GM21786 (cell line): ENCODE results near the gene RPTOR.
"Not testable (repeated sequence)": the region's sequence is repeated elsewhere in the genome, so short reads cannot be mapped to it uniquely, and the experiment has no call there.

Experiments
- ATAC-seq: cut with Tn5 transposase; IDR thresholded peaks from one replicate; pipeline ENCODE4 v1.9.1; 2021; ENCODE audit not compliant: unreplicated experiment

RPTOR gene

DNA sequence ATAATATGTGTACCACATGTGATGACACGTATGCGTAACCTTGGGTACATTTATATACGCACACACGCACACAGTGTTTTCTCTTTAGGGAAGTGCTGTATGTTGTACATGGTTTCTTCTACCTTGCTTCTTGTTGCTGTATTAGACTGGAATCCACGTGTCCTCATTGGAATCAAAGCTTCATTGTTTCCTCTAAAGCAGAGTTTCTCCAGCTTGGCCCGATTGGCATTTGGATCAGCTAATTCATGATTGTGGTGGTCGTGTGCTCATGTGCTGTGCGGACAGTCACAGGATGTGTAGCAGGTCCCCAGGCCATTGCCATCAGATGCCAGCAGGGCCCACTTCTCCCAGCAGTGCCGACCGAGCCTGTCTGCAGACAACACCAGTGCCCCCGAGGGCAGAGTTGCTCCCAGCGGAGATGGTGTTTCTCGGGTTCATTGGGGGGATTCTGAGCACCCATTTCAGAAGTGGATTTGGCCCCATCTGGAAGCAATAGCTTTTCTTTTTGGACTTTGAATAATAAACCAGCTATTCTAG is 148.4 kb downstream of the RPTOR start:
- no peak for ATAC-seq

DNA sequence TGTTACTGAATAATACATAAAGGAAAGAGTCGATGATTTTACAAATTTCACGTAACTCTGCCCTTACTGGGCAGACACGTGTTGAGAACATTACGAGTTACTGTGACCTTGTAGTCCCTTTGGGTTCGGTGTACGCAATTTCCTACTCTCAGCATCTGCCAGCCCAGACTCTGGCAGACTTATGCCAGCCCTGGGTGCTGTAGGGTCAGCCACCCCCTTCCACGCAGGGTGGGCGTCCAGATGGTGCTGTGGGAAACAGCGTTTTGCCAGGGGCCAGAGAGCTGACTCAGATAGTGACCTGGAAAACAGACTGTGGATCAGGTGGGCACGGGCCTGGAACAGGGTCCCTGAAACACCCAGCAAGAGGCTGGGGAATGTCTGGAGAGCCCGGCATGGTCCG is 148.9 kb downstream of the RPTOR start:
- ATAC-seq = no peak

DNA sequence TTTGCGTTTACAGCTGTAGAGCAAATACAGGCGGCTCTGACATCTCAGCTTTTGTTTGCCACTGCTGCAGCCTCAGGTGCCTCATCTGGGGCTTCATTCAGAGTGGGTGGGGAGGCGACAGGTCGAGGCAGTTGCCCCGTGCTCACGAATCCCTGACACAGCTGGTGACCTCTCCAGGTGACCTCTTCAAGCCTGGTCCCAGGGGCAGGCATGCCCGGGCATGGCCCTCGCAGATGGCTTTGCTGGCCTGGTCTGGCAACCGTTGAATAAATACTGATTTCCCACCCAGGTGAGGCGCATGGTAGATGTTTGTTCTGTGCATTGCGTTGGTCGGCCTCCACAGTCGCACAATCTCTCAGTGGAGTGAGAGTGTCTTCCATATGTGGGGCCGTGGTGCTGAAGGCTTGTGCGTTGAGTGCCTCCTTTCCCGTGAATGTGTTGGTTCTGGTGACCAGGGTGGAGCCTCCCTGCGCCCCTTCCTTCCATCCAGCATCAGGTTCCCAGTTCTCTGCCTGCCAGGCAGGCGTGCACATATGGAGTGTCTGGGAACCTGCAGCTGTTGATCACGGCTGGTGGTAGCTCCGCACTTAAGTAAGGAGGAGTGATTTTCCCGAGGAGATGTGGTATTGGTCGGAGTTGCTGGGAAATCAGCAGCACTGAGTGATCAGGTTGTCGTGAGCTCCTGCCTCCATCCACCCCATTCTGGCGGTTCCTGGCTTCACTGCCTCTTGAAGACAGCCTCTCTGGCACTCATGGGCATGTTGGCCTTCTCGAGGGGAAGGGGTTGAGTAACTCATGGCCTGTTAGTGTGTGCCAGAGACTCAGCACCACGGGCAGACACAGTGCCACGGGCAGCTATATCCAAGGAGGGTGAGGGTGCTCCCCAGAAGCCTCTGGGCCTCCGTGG is 149.7 kb downstream of the RPTOR start:
- no peak for ATAC-seq

- no peak for ATAC-seq
These were observed 150.6 kb downstream of the RPTOR start for GRCh38 chr17:80694992-80695912.

GRCh38 chr17:80695979-80696378 is 151.3 kb downstream of the RPTOR start:
- no peak for ATAC-seq

DNA sequence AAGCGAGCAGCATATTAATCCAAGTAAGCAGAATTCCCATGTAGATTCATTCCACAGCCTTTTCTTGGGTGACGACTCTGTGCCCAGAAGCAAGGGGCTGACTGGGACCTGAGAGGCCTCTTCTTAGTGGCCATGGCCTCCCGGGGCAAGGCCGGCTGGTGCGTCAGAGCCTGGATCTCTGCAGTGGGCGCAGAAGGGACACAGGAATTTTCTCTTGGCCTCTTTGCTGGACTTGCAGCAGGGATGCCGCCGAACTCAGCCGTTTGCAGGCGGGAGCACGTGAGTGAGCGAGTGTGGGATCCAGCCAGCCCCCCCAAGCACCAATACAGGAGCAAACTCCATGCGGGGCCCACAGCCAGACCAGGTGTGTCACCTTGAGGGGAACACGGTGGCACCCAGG is 151.8 kb downstream of the RPTOR start:
- ATAC-seq = no peak

- no peak for ATAC-seq
These were observed 152.3 kb downstream of the RPTOR start for GRCh38 chr17:80696964-80697363.

DNA sequence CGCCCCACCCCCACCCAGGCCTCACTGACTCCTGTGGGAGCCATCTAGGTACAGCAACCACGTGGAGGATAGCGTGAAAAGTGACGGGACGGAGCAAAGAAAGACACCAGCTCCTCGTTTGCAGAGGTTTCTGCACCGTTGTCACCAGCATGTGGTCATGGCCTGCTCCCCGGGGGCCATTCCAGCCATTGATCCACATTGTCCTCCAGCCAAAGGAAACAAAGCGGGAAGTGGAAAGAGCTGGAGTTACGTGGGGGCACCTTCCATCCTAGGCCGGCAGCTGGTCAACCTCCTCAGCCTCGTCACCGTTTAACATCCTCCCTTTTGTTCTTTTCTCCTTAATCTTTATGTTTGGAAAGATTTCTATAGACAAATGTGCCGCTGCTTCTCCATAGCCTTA is 153.7 kb downstream of the RPTOR start:
- no peak for ATAC-seq

- not testable (repeated sequence) for ATAC-seq
These were observed 154.6 kb downstream of the RPTOR start for GRCh38 chr17:80699205-80699604.

- no peak for ATAC-seq
These were observed 157.1 kb downstream of the RPTOR start for GRCh38 chr17:80701730-80702129.

DNA sequence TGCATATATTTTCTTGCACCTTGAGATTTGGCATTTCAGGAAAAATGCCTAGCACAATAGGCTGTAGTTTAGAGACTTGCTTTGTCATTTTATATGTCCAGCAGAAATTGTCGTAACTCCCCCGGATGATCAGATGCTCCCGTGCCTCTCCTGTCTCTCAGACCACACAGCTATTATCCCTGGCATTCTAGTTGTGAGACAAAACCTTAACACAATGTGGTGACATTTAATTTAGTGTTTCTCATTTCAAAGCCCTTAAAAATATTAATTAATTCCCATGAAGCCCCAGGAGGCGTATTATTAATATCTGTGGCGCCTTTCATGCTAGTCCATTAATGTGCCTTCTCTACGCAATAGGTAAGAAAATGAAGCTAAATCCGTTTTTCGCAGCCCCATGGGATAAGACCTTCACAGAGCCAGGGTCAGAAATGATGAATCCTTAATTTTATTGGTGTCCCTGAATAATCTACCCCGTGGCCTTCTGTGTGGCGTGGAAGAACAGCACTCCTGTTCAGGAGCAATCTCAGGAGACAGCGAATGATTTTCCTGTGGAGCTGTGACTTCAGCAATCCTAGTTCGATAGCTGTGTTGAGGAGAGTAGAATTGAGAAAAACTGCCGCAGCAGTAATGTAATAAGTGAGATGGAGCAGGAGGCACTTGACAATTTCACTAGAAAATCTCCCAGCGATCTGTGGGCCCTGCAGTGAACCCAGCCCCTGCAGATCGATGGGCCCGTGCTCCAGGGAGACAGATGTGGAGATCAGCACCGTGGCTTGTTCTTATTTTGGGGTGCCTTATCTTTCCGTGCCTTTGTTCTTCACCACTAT is 157.9 kb downstream of the RPTOR start:
- ATAC-seq = no peak

DNA sequence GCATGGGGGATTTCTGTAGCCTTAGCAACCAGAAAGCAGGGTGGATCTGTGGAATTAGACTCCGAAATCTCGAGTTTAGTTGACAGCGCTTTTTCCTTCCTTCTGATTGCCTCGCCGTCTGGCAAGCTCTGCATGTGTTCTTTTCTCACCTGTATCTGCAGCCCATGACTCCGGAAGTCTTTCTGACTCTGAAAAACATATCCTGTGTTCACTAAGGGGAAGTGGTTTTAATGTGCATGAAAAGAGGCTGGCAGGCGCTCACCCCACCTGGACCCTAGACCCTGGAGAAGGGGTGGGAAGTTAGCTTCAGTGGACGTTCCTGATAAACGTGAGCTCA is 158.5 kb downstream of the RPTOR start:
- ATAC-seq = no peak

DNA sequence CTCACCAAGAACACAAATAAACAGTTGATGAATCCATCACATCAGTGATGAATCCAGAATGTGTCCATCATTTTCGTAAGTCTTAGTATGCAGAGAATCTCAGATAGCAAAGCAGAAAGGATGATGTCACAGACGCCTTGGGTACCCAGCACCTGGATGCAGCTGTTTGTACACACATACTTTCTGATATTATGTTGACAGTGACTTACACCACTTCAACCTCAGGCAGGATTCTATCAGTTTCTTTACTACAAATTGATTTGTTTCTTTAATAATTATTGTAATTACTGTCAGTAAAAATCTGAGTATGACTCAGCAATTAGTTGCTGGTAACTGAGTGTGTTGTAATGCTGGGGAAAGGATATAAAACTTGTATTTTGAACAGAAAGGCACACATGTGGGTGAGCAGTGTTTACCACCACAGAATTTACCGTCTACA is 159.8 kb downstream of the RPTOR start:
- no peak for ATAC-seq

GRCh38 chr17:80704894-80705293 is 160.3 kb downstream of the RPTOR start:
- no peak for ATAC-seq

GRCh38 chr17:80705988-80706387 is 161.3 kb downstream of the RPTOR start:
- ATAC-seq = no peak

DNA sequence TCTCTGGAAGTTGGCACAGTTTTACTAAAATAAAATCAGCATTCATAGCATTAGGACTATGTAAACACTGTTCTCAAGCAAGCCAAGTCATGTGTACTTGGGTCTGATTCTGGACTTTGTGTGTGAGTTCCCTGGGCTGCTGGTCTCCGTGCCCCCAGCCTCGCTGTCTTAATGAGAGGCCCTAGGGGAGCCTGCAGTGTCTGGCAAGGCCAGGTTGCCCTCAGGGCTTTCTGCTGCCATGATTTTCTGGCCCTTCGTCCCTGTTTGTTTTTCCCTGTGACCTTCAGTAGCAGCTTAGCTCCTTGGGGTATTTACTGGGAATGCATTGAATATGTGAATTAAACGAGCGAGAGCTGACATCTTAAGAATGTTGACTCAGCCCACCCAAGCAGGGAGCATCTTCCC is 161.8 kb downstream of the RPTOR start:
- no peak for ATAC-seq

- ATAC-seq = no peak
These were observed 163.8 kb downstream of the RPTOR start for GRCh38 chr17:80708480-80708879.

DNA sequence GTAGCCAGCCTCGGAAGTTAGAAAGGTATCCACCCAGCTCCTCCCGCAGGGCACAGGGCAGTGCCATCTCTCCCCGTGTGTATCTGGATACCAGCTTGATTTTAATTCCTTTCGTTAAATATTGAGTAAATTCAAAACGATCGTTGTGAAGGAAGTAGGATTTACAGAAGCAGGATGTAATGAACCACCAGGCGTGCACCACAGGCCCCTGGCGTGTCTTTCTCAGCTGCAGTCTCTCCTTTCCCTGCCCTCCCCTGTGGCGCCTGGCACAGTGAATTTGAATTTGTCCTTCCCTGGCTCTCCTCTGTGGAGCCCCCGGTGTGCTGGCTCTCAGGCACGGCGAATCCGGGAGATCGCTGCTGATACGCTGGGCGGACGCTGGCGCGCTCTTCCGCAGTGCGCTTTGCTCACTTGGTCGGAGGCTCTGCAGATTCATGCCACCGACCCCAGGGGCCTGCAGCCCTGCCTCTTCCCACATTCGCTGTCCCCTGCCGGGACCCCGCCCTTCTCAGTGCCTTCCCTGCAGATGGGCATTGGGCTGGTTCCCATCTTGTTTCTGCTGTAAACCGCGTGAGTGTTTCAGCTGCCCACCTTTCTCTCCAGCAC is 164.6 kb downstream of the RPTOR start:
- no peak for ATAC-seq

DNA sequence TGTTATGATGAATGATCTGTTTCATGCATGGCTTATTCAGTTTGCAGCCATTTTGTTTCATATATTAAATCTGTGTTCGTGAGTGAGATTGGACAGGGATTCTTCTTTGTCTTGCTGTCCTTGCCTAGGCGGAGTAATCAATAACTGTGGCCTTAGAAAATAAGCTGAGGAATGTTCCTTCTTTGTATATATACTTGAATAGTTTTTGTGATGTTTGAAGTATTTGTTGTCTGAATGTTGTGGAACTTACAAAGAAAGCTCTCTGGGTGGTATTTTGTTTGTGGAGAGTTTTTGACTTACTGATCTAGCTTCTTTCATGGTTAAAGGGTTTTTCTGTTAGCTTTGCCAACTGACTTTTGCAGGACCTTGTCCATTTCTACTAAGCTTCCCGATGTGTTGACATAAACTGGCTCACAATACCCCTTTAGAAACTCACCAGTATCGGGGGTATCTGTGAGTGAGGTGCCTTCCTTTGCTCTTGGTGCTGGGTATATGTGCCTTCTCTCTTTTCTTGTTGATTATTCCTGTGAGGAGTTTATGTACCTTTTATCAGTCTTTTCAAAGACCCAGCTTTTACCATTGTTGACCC is 166.2 kb downstream of the RPTOR start:
- ATAC-seq = no peak

DNA sequence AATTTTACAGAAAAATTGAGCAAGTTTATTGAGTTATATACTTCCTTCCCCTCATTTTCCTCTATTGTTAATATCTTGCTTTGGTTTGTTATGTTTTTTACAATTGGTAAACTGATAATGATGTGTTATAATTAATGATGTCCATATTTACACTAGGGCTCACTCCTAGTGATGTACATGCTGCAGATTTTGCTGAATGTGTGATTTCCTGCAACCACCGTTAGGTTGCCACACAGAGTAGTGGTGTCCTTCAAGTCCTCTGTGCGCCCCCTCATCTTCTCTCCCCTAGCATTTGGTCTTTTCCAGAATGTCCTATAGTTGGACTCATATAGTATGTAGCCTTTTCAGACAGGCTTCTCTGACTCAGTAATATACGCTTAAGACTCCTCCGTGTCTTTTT is 167.5 kb downstream of the RPTOR start:
- ATAC-seq = no peak
